Epithelial cell of alveolus of lung (primary cell): Measurements from ENCODE around the gene HOXC4. TPM values are rescaled to one million over a fixed set of nuclear protein-coding genes. Genes with fewer than 3 reads are reported as not detected.

Experiments
- total RNA-seq: library from RNA; depleted of rRNA; stranded (reverse); fragments of >200 nt; gene quantifications from 2 replicates; pipeline ENCODE4 v1.2.1, GENCODE V29; 2015

HOXC4 gene
- 0.88 and 1.4 TPM in 2 replicates for total RNA-seq

GRCh38 chr12:54053751-54054741, at the start of gene HOXC4:
TSS of gene HOXC4 (plus strand) at chr12:54053835. CDS start at chr12:54053923, 88 bp downstream.

GRCh38 chr12:54028314-54029201, 25.1 kb upstream of the HOXC4 start, which contains the start of gene HOXC6:
TSS of gene HOXC6 (plus strand) at chr12:54028440. CDS start at chr12:54028522, 82 bp downstream.

DNA sequence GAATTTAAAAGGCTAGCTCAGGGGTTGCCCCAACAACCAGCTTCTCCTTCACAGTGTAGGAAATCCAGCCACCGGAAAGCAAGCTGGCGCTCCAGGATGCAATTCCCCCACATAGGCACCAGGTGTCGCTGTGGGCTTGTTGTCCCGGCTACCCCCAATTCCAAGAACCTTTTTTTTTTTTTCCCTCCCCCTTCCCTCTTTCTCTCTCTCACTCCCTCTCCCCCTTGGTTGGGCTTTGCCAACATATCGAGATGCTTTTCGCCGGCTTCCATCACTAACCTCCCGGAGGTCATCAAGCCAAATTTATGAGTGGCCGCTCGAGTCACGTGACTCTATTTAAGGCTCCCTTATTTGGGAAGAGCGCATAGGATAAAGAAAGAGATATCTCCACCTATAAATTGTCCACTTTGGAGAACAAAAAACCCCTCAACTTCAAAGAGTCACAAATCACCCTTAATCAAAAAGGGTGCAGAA, 21.0 kb upstream of the HOXC4 start, which contains the start of gene HOXC5:
HOXC5 (plus strand) TSS at position 424 of the 474 bp plus-strand sequence. CDS start 73 bp downstream, outside the sequence.

Other genes with a start within 250 kb of the HOXC4 start
- not detected in 2 replicates for gene HOXC13, start 115.0 kb upstream of the HOXC4 start, total RNA-seq
- gene HOXC12, start 98.9 kb upstream of the HOXC4 start, total RNA-seq, result not detected in 2 replicates
- gene HOXC11, start 80.7 kb upstream of the HOXC4 start, total RNA-seq, result not detected in 2 replicates
- not detected in 2 replicates for gene HOTAIR, start 78.9 kb upstream of the HOXC4 start, total RNA-seq
- not detected in 2 replicates for gene HOXC10, start 68.7 kb upstream of the HOXC4 start, total RNA-seq
- gene HOXC9, start 53.7 kb upstream of the HOXC4 start, total RNA-seq, result 1.0 and 1.4 TPM in 2 replicates
- 0.24 and 0.52 TPM in 2 replicates for gene HOXC8, start 44.9 kb upstream of the HOXC4 start, total RNA-seq
- 0.52 and 0.80 TPM in 2 replicates for gene HOXC6, start 25.4 kb upstream of the HOXC4 start, total RNA-seq
- gene HOXC5, start 20.8 kb upstream of the HOXC4 start, total RNA-seq, result 0.39 TPM in 1 of 2 replicates, not detected in the other
- gene SMUG1, start 135.2 kb downstream of the HOXC4 start, total RNA-seq, result 44.2 and 62.0 TPM in 2 replicates
- 53.9 and 59.6 TPM in 2 replicates for gene CBX5, start 226.3 kb downstream of the HOXC4 start, total RNA-seq
- 450 and 1,453 TPM in 2 replicates for gene HNRNPA1, start 226.9 kb downstream of the HOXC4 start, total RNA-seq
- not detected in 2 replicates for gene NFE2, start 247.2 kb downstream of the HOXC4 start, total RNA-seq